Naive thymus-derived CD8-positive, alpha-beta T cell (primary cell): ENCODE results near the gene NAP1L5. TPM values are rescaled to one million over a fixed set of nuclear protein-coding genes. Genes with fewer than 3 reads are reported as not detected.
A peak's percentile ranks its signal among the peaks of the same experiment; 100 is the strongest.

ENCODE experiments used
- ATAC-seq, 2 donors: fragments of 150-1000 bp; cut with Tn5 transposase in 1 of 2; sonication (Bioruptor Pico), chemical (Tn5 transposase) in 1 of 2; 1 replicate in 1 of 2; 2 replicates in 1 of 2; pipeline ENCODE4 v1.10.0; 2021; ENCODE audit warnings: mild to moderate bottlenecking in 2 of 2, moderate library complexity in 2 of 2
- POLR2A ChIA-PET: fragments of 350-600 bp; sonication (Branson Sonifier 250); formaldehyde crosslinking; loops from one replicate; lab custom pipeline; 2021; ENCODE audit warnings: antibody characterized with exemption; lab: Charles Lee
- DNase-seq, 10 donors: peaks; one replicate each; pipeline versions ENCODE4 v3.0.0 to v3.0.0-alpha.2; 2020 to 2022
- H3K27ac Mint-ChIP-seq, 10 donors: one replicate each; pipeline ENCODE4 v1.8.0; 2020 to 2022; ENCODE audit warnings: mild to moderate bottlenecking in 10 of 10, mixed read lengths in 10 of 10, moderate library complexity in 4 of 10, inconsistent platforms in 1 of 10
- H3K27me3 Mint-ChIP-seq, 5 donors: one replicate each; pipeline ENCODE4 v1.8.0; 2021 to 2022; ENCODE audit warnings: mixed read lengths in 5 of 5
- H3K36me3 Mint-ChIP-seq, 3 donors: one replicate each; pipeline ENCODE4 v1.8.0; 2020 to 2022; ENCODE audit warnings: mixed read lengths in 3 of 3, mild to moderate bottlenecking in 2 of 3, inconsistent platforms in 1 of 3
- H3K4me1 Mint-ChIP-seq, 4 donors: one replicate each; pipeline ENCODE4 v1.8.0; 2021 to 2022; ENCODE audit warnings: mixed read lengths in 4 of 4
- H3K4me3 Mint-ChIP-seq, 10 donors: one replicate each; pipeline ENCODE4 v1.8.0; 2020 to 2022; ENCODE audit warnings: mild to moderate bottlenecking in 10 of 10, mixed read lengths in 10 of 10, moderate library complexity in 6 of 10, inconsistent platforms in 1 of 10
- H3K9me3 Mint-ChIP-seq, 9 donors: one replicate each; pipeline ENCODE4 v1.8.0; 2020 to 2022; ENCODE audit warnings: mixed read lengths in 9 of 9, mild to moderate bottlenecking in 3 of 9, inconsistent platforms in 1 of 9, moderate library complexity in 1 of 9
- polyA plus RNA-seq, 3 donors: library from polyadenylated mRNA; unstranded; fragments of 300-500 nt; fragmentation: Illumina TruSeq; gene quantifications; one replicate each; pipeline ENCODE4 v1.2.3, GENCODE V29; 2021
- total RNA-seq, 8 experiments: library from RNA in 2 of 8; stranded (reverse) in 2 of 8; gene quantifications; one replicate each; pipeline ENCODE4 v1.2.3 and lab custom pipeline; 2021 to 2026

Gene NAP1L5
- total RNA-seq (1 to 10 TPM; 1.4 to 2.0 TPM), polyA plus RNA-seq (1 to 10 TPM; 2.2 to 4.3 (median 2.5) TPM), total RNA-seq (lab: John Stamatoyannopoulos, UW) (2.4 to 21.2 (median 5.4) reads per million in 6 experiments)

- Mint-ChIP-seq H3K4me1 (peaks cover 10 to 27% (median 16%) of the 10 kb centered on the region in 4 donors), H3K27me3 (no peaks in the 10 kb centered on the region), H3K9me3 (peaks cover 0 to 9% (median 0%) of the 10 kb centered on the region in 9 donors), H3K27ac (peak within 1 kb of the TSS; percentile 59 to 97 (median 94)), H3K36me3 (peaks cover 0 to 56% (median 16%) of the 10 kb centered on the region in 3 donors), H3K4me3 (peak within 1 kb of the TSS; percentile 81 to 94 (median 89))
- POLR2A ChIA-PET = no interaction called here
- ATAC-seq (peak; percentile 90 to 92), DNase-seq (peak; percentile 48 to 87 (median 80))
Observed at GRCh38 chr4:88697588-88698329, at the start of gene NAP1L5. Gene NAP1L5, minus strand, starts transcription at chr4:88697829. Its CDS starts 75 bp downstream, at chr4:88697754.

GRCh38 chr4:88747351-88747750 lies 49.7 kb upstream of the NAP1L5 start:
- no peak for ATAC-seq
- H3K4me3 Mint-ChIP-seq = peak overlapping the region in 1 of 10 donors; percentile 31
- no peak for DNase-seq
- H3K36me3 Mint-ChIP-seq = peaks cover 0 to 7% (median 0%) of the 10 kb centered on the region in 3 donors
- H3K27ac Mint-ChIP-seq = no peak overlapping the region
- H3K4me1 Mint-ChIP-seq = peaks cover 0 to 1% (median 0%) of the 10 kb centered on the region in 4 donors
- no peaks in the 10 kb centered on the region for H3K9me3 Mint-ChIP-seq
- POLR2A ChIA-PET = no interaction called here
- H3K27me3 Mint-ChIP-seq = peaks cover 0 to 35% (median 12%) of the 10 kb centered on the region in 5 donors

GRCh38 chr4:88746206-88746605 lies 48.6 kb upstream of the NAP1L5 start:
- Mint-ChIP-seq H3K36me3 (peaks cover 0 to 7% (median 0%) of the 10 kb centered on the region in 3 donors), H3K4me1 (peaks cover 0 to 4% (median under 1%) of the 10 kb centered on the region in 4 donors), H3K9me3 (no peaks in the 10 kb centered on the region), H3K27ac (no peak overlapping the region), H3K4me3 (no peak overlapping the region), H3K27me3 (peaks cover 0 to 29% (median 12%) of the 10 kb centered on the region in 5 donors)
- POLR2A ChIA-PET = no interaction called here
- ATAC-seq (no peak), DNase-seq (no peak)

GRCh38 chr4:88745581-88746163 lies 48.0 kb upstream of the NAP1L5 start:
- DNase-seq = no peak
- ATAC-seq = no peak
- POLR2A ChIA-PET = no interaction called here
- peaks cover 0 to 23% (median 9%) of the 10 kb centered on the region in 5 donors for H3K27me3 Mint-ChIP-seq
- no peaks in the 10 kb centered on the region for H3K9me3 Mint-ChIP-seq
- H3K36me3 Mint-ChIP-seq = peaks cover 0 to 7% (median 0%) of the 10 kb centered on the region in 3 donors
- peaks cover 0 to 4% (median under 1%) of the 10 kb centered on the region in 4 donors for H3K4me1 Mint-ChIP-seq
- no peak overlapping the region for H3K4me3 Mint-ChIP-seq
- no peak overlapping the region for H3K27ac Mint-ChIP-seq

GRCh38 chr4:88745175-88745574 lies 47.5 kb upstream of the NAP1L5 start:
- H3K36me3 Mint-ChIP-seq = peaks cover 0 to 5% (median 0%) of the 10 kb centered on the region in 3 donors
- H3K4me3 Mint-ChIP-seq = no peak overlapping the region
- no peak overlapping the region for H3K27ac Mint-ChIP-seq
- no peak for ATAC-seq
- no peak for DNase-seq
- H3K27me3 Mint-ChIP-seq = peaks cover 0 to 23% (median 7%) of the 10 kb centered on the region in 5 donors
- POLR2A ChIA-PET = no interaction called here
- H3K4me1 Mint-ChIP-seq = peaks cover 0 to 4% (median under 1%) of the 10 kb centered on the region in 4 donors
- no peaks in the 10 kb centered on the region for H3K9me3 Mint-ChIP-seq

- ATAC-seq = no peak
- POLR2A ChIA-PET = no interaction called here
- H3K4me1 Mint-ChIP-seq = peaks cover 0 to 9% (median under 1%) of the 10 kb centered on the region in 4 donors
- peaks cover 0 to 2% (median 0%) of the 10 kb centered on the region in 3 donors for H3K36me3 Mint-ChIP-seq
- no peak for DNase-seq
- peaks cover 0 to 20% (median 7%) of the 10 kb centered on the region in 5 donors for H3K27me3 Mint-ChIP-seq
- no peaks in the 10 kb centered on the region for H3K9me3 Mint-ChIP-seq
- H3K27ac Mint-ChIP-seq = no peak overlapping the region
- H3K4me3 Mint-ChIP-seq = no peak overlapping the region
Observed at GRCh38 chr4:88744609-88745008, 47.0 kb upstream of the NAP1L5 start.

GRCh38 chr4:88743696-88744095 lies 46.1 kb upstream of the NAP1L5 start:
- no peak for ATAC-seq
- DNase-seq = no peak
- H3K36me3 Mint-ChIP-seq = no peaks in the 10 kb centered on the region
- H3K27me3 Mint-ChIP-seq = peaks cover 0 to 16% (median 4%) of the 10 kb centered on the region in 5 donors
- H3K4me3 Mint-ChIP-seq = no peak overlapping the region
- H3K9me3 Mint-ChIP-seq = no peaks in the 10 kb centered on the region
- peaks cover 1 to 12% (median 3%) of the 10 kb centered on the region in 4 donors for H3K4me1 Mint-ChIP-seq
- no peak overlapping the region for H3K27ac Mint-ChIP-seq
- POLR2A ChIA-PET = no interaction called here

- POLR2A ChIA-PET = no interaction called here
- H3K27ac Mint-ChIP-seq = peak overlapping the region in 1 of 10 donors; percentile 5
Observed at GRCh38 chr4:88742561-88742960, 44.9 kb upstream of the NAP1L5 start.

GRCh38 chr4:88738180-88738579 lies 40.6 kb upstream of the NAP1L5 start:
- POLR2A ChIA-PET = interaction anchor here (1.0 kb wide), 1 partner anchor 18 kb away, joined by 3 read pairs; no protein-coding TSS in a partner anchor
- Mint-ChIP-seq H3K27me3 (no peaks in the 10 kb centered on the region), H3K36me3 (no peaks in the 10 kb centered on the region), H3K4me1 (peaks cover 9 to 28% (median 21%) of the 10 kb centered on the region in 4 donors), H3K9me3 (no peaks in the 10 kb centered on the region), H3K4me3 (peak overlapping the region in 9 of 10 donors; percentile 74 to 89 (median 84)), H3K27ac (peak overlapping the region in 7 of 10 donors; percentile 9 to 89 (median 76))
- ATAC-seq = peak; percentile 11 to 25
- DNase-seq = no peak

More at GRCh38 chr4:88742561-88742960, 44.9 kb upstream of the NAP1L5 start:
- ATAC-seq (no peak), DNase-seq (no peak)
- H3K27me3 Mint-ChIP-seq = peaks cover 0 to 12% (median 2%) of the 10 kb centered on the region in 5 donors
- H3K4me3 Mint-ChIP-seq = no peak overlapping the region
- no peaks in the 10 kb centered on the region for H3K9me3 Mint-ChIP-seq
- H3K36me3 Mint-ChIP-seq = no peaks in the 10 kb centered on the region
- H3K4me1 Mint-ChIP-seq = peaks cover 9 to 23% (median 14%) of the 10 kb centered on the region in 4 donors

GRCh38 chr4:88737307-88737941 lies 39.8 kb upstream of the NAP1L5 start:
- ATAC-seq (peak; percentile 95 to 97), DNase-seq (peak in 8 of 10 donors; percentile 2 to 65 (median 36))
- Mint-ChIP-seq H3K4me1 (peaks cover 9 to 28% (median 21%) of the 10 kb centered on the region in 4 donors), H3K27me3 (no peaks in the 10 kb centered on the region), H3K27ac (peak overlapping the region; percentile 24 to 89 (median 76)), H3K36me3 (no peaks in the 10 kb centered on the region), H3K9me3 (no peaks in the 10 kb centered on the region), H3K4me3 (peak overlapping the region; percentile 74 to 89 (median 83))
- POLR2A ChIA-PET = interaction anchor here (1.4 kb wide), 1 partner anchor 145 kb away, joined by 5 read pairs; the partner anchor contains the start of gene HERC3

GRCh38 chr4:88736264-88736663 lies 38.6 kb upstream of the NAP1L5 start:
- H3K4me3 Mint-ChIP-seq = peak overlapping the region in 3 of 10 donors; percentile 3 to 74 (median 20)
- POLR2A ChIA-PET = interaction anchor here (0.7 to 1.4 kb wide), 2 partner anchors 17 to 144 kb away, joined by 3 to 5 read pairs; partner anchors contain the start of gene HERC3
- no peaks in the 10 kb centered on the region for H3K36me3 Mint-ChIP-seq
- H3K9me3 Mint-ChIP-seq = no peaks in the 10 kb centered on the region
- DNase-seq (no peak), ATAC-seq (no peak)
- no peaks in the 10 kb centered on the region for H3K27me3 Mint-ChIP-seq
- peak overlapping the region in 2 of 10 donors; percentile 5 to 68 for H3K27ac Mint-ChIP-seq
- H3K4me1 Mint-ChIP-seq = peaks cover 9 to 24% (median 21%) of the 10 kb centered on the region in 4 donors

- no peak for ATAC-seq
- no peaks in the 10 kb centered on the region for H3K9me3 Mint-ChIP-seq
- H3K27ac Mint-ChIP-seq = peak overlapping the region in 1 of 10 donors; percentile 30
- H3K4me3 Mint-ChIP-seq = no peak overlapping the region
- POLR2A ChIA-PET = interaction anchor here (0.7 kb wide), 1 partner anchor 17 kb away, joined by 3 read pairs; no protein-coding TSS in a partner anchor
- H3K4me1 Mint-ChIP-seq = peaks cover 9 to 24% (median 22%) of the 10 kb centered on the region in 4 donors
- DNase-seq = no peak
- H3K36me3 Mint-ChIP-seq = peaks cover 0 to 3% (median 3%) of the 10 kb centered on the region in 3 donors
- no peaks in the 10 kb centered on the region for H3K27me3 Mint-ChIP-seq
Observed at GRCh38 chr4:88735564-88735963, 37.9 kb upstream of the NAP1L5 start.
